ENCODE results near the gene LRBA.

GRCh38 chr4:150244600-150244999 lies 770.5 kb downstream of the LRBA start:
- TF ChIP-seq EZH2 (IDR thresholded peaks at IDR 0.05; ENCODE audit: low read depth), result no peak
- TF ChIP-seq, protein P1, sequence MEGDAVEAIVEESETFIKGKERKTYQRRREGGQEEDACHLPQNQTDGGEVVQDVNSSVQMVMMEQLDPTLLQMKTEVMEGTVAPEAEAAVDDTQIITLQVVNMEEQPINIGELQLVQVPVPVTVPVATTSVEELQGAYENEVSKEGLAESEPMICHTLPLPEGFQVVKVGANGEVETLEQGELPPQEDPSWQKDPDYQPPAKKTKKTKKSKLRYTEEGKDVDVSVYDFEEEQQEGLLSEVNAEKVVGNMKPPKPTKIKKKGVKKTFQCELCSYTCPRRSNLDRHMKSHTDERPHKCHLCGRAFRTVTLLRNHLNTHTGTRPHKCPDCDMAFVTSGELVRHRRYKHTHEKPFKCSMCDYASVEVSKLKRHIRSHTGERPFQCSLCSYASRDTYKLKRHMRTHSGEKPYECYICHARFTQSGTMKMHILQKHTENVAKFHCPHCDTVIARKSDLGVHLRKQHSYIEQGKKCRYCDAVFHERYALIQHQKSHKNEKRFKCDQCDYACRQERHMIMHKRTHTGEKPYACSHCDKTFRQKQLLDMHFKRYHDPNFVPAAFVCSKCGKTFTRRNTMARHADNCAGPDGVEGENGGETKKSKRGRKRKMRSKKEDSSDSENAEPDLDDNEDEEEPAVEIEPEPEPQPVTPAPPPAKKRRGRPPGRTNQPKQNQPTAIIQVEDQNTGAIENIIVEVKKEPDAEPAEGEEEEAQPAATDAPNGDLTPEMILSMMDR (conservative IDR thresholded peaks at IDR 0.05), result no peak

Measured in PC-9 (cell line).